Measurements from ENCODE around the gene PKHD1.

- TF ChIP-seq FOXM1 (CRISPR knock-in tag; IDR thresholded peaks at IDR 0.05) (no peak), GMEB2 (CRISPR knock-in tag; IDR thresholded peaks at IDR 0.05; ENCODE audit: low read depth) (no peak), CTCF (CRISPR knock-in tag; IDR thresholded peaks at IDR 0.05) (no peak), GATA4 (IDR thresholded peaks at IDR 0.05; ENCODE audit: borderline replicate concordance, low read depth) (no peak), TRIM24 (CRISPR knock-in tag; IDR thresholded peaks at IDR 0.05) (no peak), FOXC1 (CRISPR knock-in tag; IDR thresholded peaks at IDR 0.05; ENCODE audit: borderline replicate concordance) (no peak), SYNCRIP (IDR thresholded peaks at IDR 0.05; ENCODE audit: insufficient read depth, low read depth, low read length) (no peak), BCL3 (CRISPR knock-in tag; IDR thresholded peaks at IDR 0.05) (no peak), EEA1 (CRISPR knock-in tag; IDR thresholded peaks at IDR 0.05; ENCODE audit: borderline replicate concordance) (no peak)
Measured at GRCh38 chr6:52103623-52104022, 16.2 kb upstream of the PKHD1 start.

Measured in HepG2 (cell line).